HTR-8/SVneo (cell line): Measurements from ENCODE around the gene MEF2A.

ENCODE experiments used
- DNase-seq: peaks from one replicate; pipeline ENCODE4 v3.0.0; 2011; ENCODE audit warnings: low spot score, mixed read lengths; ENCODE audit not compliant: insufficient read length
- FAIRE-seq: peaks from 2 replicates; lab custom pipeline; 2011; peaks lifted over from hg19 to GRCh38; lab: Jason Lieb, UNC

MEF2A gene

DNA sequence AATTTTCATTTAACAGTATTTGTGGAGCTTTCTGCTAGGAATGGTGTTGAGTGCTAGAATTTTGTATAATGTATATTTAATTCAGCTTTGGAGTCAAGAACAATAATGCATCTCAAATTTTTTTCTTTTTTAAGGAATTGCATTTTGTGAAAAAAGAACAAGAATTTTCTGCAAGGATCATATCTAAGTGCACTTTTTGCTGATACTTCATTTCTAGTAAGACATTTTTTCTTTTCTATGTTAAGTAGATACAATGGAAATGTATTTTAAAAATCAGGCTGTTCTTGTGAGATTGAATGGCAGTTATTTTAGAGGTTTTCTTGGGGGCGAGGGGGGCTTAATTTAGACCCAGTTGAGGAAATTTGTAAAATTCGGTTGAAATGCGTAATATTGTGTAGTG lies 32.5 kb downstream of the MEF2A start:
- FAIRE-seq (no peak), DNase-seq (no peak)

DNA sequence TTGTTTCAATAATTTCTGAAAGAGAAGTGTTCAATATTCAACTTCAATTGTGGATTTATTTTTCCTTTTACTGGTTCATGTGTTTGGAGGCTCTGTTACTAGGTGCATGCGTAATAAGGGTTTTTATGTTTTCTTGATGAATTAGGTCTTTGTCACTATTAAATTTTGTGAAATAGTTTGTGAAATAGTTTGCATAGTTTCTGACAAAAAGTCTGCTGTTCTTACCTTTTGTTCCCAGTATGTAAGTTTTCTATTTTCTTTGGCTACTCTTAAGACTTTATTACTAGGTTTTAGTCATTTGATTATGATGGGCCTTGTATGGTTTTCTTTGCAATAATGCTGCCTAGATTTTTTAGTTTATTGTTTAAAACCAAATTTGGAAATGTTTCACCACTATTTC lies 38.0 kb downstream of the MEF2A start:
- no peak for FAIRE-seq
- DNase-seq, result no peak

DNA sequence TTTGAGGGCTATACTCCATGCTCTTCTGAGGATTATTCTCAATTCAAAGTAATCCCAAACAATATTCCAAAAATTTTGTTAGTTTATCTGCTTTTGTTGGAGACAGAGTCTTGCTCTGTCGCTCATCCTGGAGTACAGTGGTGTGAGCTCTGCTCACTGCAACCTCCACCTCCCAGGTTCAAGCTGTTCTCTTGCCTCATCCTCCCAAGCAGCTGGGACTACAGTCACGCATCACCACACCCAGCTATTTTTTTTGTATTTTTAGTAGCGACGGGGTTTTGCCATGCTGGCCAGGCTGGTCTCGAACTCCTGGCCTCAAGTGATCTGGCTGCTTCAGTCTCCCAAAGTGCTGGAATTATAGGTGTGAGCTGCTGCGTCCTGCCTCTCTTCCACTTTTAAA lies 39.1 kb downstream of the MEF2A start:
- FAIRE-seq (no peak), DNase-seq (no peak)

DNA sequence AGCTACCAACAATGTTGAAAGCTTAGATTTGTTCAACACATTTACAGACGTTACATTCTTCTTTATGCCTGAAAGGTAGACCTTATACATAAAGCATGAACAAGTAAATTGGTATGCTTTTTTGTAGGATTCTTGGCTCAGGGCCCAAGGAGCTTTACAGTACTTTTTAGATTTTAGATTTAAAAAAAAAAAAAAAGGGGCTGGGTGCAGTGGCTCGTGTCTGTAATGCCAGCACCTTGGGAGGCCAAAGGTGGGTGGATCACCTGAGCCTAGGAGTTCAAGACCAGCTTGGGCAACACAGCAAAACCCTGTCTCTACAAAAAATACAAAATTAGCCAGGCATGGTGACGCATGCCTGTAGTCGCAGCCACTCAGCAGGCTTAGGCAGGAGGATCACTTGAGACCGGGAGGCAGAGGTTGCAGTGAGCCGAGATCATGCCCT lies 39.7 kb downstream of the MEF2A start:
- no peak for DNase-seq
- no peak for FAIRE-seq

DNA sequence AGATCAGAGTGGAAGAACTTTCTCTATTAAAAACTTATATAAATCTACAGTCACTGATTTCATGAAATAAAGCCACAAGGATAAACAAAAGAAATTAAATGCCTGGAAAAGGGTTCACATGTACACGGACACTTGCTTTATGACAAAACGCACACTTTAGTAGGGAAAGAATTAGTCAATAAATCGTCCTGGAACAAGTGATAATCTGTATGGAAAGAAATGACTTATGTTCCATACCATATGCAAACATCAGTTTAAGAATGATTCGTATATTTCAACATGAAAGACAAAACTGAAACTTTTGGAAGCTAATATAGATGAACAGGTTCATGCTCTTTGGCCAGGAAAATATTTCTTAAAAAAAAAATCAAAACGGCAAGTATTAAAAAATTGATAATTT lies 40.2 kb downstream of the MEF2A start:
- no peak for DNase-seq
- FAIRE-seq, result no peak

DNA sequence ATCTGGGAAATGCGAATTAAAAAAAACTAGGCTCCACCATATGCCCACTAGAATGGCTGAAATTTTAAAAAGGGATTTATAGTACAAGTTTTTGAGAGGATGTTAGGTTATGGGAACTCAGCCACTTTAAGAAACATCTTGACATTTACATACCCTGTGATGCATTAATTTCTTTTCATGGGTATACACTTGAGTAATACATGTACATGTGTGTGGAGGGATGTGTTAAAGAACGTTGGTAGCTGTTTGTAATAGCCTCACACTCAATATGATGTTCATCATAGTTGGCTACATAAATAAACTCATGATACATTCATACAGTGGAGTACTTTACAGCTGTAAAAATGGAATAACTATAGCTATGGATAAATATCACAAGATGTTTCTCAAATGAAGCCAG lies 40.9 kb downstream of the MEF2A start:
- no peak for FAIRE-seq
- no peak for DNase-seq

DNA sequence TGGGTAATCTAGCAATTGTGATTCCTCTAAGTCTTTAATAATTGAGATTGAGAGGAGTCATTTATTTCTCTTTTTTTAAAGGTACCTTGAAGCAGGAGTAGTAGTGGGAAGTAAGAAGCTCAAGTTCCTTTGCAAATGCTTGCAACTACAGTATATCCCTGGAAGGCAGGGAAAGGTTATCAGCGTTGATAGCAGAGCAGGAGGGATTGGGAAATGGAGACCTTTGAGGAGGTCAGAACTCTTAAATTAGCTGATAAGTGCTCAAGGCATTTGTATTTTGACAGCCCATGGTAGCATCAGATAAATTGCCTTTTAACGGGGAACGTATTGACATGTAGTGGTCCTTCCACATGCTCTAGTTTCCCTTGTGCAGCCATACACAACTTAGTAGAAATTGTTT lies 47.7 kb downstream of the MEF2A start:
- DNase-seq (no peak), FAIRE-seq (no peak)

DNA sequence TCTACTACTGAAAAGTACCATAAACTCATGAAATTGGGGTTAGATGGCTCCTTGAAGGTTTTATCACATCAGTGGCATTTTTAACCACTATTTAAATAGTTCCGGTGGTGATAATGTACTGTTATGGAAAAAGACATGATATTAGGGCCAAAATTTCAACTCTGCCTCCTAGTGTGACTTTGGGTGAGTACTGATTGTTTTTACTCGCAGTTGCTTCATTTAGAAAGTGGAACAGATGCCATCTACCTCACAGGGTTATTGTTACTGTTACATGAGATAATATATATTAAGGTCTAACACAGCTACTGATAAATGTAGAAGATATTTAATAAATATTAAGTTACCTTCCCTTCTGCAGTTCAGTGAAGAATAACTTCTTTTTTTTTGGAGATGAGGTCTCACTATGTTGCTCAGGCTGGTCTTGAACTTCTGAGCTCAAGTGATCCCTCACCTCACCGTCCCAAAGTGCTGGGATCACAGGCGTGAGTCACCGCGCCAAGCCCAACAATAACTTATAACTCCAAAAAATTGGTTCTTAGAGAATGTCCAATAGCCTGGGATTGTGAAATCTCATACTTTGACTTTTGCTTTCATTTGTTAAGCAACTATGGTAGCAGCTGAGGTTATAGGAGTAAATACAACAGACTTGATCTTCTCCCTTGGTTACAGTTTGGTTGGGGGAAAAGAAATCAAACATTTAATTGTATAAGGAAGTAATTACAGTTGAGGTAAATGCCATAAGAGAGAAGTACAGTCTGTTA lies 48.3 kb downstream of the MEF2A start:
- DNase-seq (no peak), FAIRE-seq (no peak)

DNA sequence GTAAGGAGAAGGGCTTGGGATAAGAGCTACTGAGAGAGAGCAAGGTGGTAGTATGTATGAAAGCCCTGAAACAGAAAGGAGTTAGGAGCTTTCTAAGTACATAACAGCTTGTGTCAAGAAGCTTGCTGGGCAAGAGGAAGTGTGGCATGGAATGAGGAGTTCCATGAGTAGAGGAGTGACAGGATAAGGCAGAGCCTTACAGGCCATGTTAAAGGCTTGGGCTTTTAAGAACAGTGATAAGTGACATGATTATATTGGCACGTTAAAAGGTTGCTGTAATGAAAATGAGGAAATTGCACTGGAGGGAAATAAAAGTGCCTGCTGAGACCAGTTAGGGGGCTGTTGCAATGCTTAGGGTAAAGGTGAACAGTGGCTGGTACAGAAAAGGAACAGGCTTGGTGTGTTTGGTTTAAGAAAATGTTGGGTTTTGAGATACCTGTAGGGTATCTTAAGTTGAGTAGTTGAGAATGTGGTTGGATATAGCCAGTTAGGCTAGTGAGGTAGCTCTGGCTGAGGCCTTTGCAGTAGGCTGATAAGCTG lies 49.0 kb downstream of the MEF2A start:
- DNase-seq (no peak), FAIRE-seq (no peak)

DNA sequence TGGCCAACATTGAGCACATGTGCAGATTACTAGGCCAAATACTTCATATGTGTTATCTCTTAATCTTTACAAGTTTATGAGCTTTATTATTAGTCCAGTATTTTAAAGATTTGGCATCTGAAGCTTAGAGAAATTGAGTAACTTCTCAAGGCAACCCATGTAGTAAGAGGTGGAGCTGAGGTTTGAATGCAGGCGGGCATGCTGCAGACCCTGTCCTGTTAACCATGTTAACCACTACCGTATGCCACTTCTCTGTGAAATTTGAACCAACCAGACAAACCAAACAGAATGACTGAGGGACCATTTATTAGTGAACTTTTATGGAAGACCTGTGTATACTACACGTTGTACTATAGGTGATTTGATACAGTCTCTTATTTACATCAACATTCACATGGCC lies 49.7 kb downstream of the MEF2A start:
- FAIRE-seq (no peak), DNase-seq (no peak)

DNA sequence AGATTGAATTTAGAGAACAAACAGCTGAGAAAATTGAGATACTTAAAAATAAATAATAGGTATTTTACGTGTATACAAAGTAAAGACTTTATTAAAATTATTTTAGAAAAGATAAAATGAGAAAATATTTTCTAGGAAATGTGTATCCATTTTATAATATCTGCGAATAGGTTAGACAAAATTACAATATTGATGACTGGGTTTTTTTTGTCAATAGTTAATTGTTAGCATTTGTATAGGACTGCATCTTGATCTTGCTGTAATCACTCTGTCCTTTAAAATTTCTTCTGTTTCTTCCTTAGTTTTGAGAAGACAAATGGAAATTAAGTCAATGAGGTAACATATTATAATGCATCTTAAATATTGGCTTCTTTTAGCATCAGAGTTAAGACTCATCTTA lies 50.3 kb downstream of the MEF2A start:
- FAIRE-seq, result no peak
- no peak for DNase-seq

DNA sequence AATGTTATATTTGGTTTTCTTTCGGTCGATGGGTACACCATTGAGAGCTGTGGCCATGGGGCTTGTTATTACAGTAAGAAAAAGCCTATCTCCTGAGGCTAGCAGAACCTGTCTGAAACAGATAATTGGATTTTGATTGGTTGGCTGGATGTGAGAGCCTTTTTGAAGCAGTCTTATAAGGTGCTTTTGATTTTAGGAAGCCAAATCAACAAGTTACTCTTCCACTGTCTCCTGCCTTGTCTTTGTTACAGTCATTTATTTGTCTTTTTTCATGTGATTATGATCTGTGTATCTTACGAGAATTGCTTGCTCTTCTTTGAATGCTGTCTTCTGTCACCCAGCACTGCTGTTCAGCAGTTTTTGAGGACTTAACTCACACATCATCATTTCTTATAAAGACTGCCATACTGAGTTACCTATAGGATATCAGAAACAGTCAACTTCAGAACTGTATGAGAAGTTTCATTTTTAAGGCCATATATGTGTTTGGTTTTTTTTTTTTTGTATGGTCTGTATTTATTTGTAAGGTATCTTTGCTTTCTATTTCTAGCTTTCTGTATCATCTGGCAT lies 51.1 kb downstream of the MEF2A start:
- DNase-seq, result no peak
- FAIRE-seq, result no peak

DNA sequence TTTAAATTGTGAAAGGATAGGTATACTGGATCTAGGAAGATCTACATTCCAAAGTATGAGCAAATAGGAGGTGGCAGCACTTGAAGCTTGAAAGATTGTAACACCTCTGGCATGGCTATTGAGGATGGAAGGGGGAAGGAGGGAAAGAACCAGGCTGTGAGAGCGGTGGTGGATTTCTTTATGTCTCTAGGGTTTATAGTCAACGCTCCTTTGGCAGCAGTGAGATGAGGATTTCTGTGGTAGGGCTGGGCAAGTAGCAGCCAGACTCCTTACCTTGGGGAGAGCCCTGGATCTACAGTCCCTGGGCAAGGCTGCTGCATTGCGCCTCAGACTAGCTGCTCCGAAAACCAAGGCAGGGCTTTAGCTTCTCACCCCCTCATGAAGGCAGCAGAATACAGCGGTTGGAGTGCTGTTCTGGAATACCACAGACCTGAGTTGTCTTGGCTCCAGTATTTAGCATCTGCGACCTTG lies 53.2 kb downstream of the MEF2A start:
- no peak for FAIRE-seq
- no peak for DNase-seq

DNA sequence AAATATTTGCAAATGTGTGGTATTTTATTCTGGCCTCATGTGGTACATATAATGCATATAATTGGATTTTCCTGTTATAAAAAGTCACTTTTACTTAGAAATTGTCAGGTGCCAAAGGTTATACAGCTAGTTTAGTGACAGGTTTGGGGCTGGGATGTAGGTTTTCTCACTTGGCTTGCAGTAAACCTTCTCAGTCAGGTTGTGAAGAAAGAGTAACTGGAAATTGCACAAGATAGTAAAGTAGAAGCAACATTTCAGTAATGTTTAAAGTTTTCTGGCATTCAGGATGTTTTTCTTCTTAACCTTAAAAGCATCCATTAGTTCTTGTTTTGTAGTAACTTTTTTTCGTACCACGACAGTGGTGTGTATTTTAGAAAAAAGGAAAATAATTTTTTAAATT lies 53.9 kb downstream of the MEF2A start:
- DNase-seq (no peak), FAIRE-seq (no peak)

DNA sequence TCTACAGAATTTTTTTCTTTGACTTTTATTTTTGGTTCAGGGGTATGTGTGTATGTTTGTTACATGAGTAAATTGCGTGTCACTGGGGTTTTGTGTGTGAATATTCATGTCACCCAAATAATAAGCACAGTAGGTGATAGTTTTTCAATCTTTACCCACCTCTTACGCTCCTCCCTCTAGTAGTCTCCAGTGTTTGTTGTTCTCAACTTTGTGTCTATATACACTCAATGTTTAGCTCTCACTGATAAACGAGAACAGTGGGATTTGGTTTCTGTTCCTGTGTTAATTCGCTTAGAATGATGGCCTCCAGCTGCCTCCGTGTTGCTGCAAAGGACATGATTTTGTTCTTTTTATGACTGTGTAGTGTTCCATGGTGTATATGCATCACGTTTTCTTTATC lies 54.4 kb downstream of the MEF2A start:
- no peak for FAIRE-seq
- no peak for DNase-seq

DNA sequence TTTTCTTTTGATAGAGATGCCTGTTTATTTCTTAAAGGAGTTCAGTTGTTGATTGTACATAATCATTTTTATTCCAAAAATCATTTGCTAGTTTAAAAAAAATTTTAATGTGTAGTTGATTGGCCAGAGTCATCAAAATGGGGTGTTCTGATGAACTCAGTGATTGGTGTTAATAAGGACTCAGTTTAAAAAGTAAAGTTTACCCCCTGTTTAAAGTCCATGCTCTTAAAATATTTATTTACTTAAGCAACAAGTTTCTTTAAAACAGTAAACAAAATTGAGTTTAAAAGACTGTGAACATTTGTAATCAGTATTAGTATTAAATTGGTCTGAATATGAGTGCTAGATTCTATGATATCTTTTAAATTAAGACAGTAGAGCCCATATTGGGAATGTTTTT lies 56.0 kb downstream of the MEF2A start:
- DNase-seq, result no peak
- FAIRE-seq, result no peak

DNA sequence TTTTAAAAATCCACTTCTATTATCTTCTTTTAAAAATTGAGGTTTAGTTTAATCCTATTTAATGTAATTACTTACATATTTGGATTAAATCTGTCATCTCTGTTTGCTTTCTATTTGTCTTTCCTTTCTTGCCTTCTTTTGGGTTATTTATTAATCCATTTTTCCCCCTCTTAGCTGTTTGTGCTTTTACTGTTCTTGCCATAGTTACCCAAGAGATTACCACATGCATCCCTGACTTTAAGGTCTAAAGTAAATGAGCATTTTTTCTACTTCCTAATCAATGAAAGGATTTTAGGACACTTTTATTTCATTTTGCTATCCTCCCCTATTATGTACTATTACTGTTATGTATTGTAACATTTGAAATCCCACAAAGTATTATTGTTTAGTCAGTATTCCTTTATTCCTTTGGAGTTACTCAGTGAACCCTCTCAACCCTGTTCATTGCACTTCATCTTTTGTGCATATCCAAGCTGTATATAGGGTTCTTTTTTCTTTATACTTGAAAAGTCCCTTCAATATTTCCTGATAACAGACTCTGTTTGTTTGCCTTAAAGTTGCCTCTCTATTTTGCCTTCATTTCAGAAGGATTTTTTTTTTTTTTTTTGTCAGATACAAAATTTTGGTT lies 62.7 kb downstream of the MEF2A start:
- no peak for FAIRE-seq

DNA sequence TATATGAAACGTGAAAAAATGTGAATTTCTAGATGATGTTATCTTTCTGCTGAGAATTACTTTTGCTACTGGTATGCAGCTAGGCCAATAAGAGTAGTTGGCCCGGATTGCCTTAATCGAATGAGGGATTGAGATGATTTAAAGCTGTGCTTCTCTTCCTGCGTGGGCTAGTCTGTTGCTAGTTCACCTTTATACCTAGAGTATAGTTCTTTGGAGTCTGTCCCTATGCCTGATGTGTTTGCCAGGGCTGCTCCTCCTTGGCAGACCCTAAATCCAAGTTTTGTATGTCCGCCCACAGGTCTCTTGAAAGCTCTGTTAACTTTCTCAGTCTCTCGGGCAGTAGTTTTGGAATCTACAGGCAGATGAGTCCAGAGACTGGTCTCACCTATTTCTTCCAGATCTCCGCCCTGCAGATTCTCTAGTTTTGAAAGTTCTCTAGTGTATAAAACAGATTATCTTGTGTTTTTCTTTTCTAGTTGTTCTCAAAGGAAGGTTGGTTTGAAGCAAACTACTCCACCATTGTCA lies 64.9 kb downstream of the MEF2A start:
- FAIRE-seq, result no peak
- no peak for DNase-seq

More for the DNA sequence above, 62.7 kb downstream of the MEF2A start:
- no peak for DNase-seq

DNA sequence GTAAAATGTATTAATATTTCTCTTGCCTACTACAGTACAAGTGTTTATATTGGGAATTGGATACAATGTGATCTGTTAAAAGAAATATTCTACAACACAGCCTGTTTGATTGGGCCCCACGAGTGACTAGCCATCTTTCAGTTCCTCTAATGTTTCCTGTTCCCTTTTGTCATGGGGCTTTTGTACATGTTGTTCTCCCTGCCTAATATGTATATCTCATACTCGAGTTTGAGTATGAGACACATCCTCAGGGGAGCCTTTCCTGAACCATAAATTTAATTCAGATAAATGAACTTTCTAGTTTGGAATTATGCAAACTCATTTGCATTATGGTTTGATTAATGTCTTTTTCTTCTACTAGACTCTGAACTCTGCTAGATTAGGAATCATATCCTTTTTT lies 65.5 kb downstream of the MEF2A start:
- FAIRE-seq (no peak), DNase-seq (no peak)

DNA sequence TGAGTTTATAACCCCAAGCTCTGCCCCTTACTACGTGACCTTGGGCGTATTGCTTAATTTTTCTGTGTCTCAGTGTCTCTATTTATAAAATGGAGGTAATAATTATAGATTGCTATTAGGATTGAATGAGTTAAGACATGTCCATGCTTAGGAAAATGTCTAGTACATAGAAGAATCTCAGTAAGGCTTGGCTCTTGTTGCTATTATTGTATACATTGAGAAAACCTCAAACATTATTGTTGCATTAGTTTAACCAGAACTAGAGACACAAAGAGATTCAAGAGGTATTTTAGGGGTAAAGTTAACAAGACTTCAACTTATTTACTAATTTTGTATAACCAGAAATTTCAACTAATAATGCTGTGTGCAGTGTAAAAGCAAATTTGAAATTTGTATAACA lies 66.7 kb downstream of the MEF2A start:
- no peak for FAIRE-seq

DNA sequence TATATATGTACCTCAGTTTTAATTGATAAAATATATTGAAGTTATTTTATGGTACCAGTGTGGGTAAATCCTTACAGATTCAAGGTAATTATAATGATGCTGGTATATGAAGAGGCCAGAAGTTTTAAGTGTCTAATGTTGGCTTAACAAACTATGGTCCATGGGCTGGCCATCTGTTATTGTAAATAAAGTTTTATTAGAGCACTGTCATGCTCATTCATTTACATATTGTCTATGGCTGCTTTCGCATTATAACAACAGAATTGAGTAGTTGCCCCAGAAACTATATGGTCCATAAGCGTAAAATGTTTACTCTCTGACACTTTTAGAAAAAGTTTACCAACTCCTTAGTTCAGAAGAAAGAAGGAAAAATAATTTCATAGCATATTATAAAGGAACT lies 67.9 kb downstream of the MEF2A start:
- no peak for FAIRE-seq
- DNase-seq, result no peak

More for the DNA sequence above, 66.7 kb downstream of the MEF2A start:
- DNase-seq, result no peak
